H9 (cell line): ENCODE results near the gene PCDHA11. TPM values are rescaled to one million over a fixed set of nuclear protein-coding genes. Genes with fewer than 3 reads are reported as not detected.
"Not testable (repeated sequence)": the region's sequence is repeated elsewhere in the genome, so short reads cannot be mapped to it uniquely, and the experiment has no call there.

Experiments used
- DNase-seq: peaks from one replicate; pipeline ENCODE4 v3.0.0-alpha.2; 2017
- H2AFZ ChIP-seq: one replicate; pipeline ENCODE4 v1.6.1; 2013; ENCODE audit warnings: mild to moderate bottlenecking, low read length, control low read depth, moderate library complexity
- H2AK5ac ChIP-seq: 2 replicates; pipeline ENCODE4 v1.6.1; 2013; ENCODE audit warnings: low read length, control low read depth, mixed read lengths; ENCODE audit not compliant: insufficient read length
- H2BK120ac ChIP-seq: one replicate; pipeline ENCODE4 v1.6.1; 2013; ENCODE audit warnings: low read depth, mild to moderate bottlenecking, low read length, control low read depth, inconsistent platforms; ENCODE audit not compliant: poor library complexity, severe bottlenecking
- H2BK12ac ChIP-seq: 2 replicates; pipeline ENCODE4 v1.6.1; 2013; ENCODE audit warnings: low read length, control low read depth, mixed read lengths, low read depth; ENCODE audit not compliant: insufficient read length
- H2BK15ac ChIP-seq: 2 replicates; pipeline ENCODE4 v1.6.1; 2013; ENCODE audit warnings: low read depth, low read length, control low read depth
- H2BK20ac ChIP-seq: one replicate; pipeline ENCODE4 v1.6.1; 2013; ENCODE audit warnings: low read depth, mild to moderate bottlenecking, low read length, control low read depth, inconsistent platforms; ENCODE audit not compliant: poor library complexity, severe bottlenecking
- H2BK5ac ChIP-seq: 2 replicates; pipeline ENCODE4 v1.6.1; 2013; ENCODE audit warnings: low read length, control low read depth, mixed read lengths; ENCODE audit not compliant: insufficient read length
- H3K14ac ChIP-seq: 2 replicates; pipeline ENCODE4 v1.6.1; 2013; ENCODE audit warnings: low read length, control low read depth; ENCODE audit not compliant: insufficient read depth
- H3K18ac ChIP-seq: 2 replicates; pipeline ENCODE4 v1.6.1; 2013; ENCODE audit warnings: low read depth, mild to moderate bottlenecking, mixed read lengths, low read length, control low read depth; ENCODE audit not compliant: insufficient read length
- H3K23ac ChIP-seq: 2 replicates; pipeline ENCODE4 v1.6.1; 2013; ENCODE audit warnings: low read length, control low read depth, mixed read lengths, low read depth; ENCODE audit not compliant: insufficient read length
- H3K23me2 ChIP-seq: 2 replicates; pipeline ENCODE4 v1.6.1; 2013; ENCODE audit warnings: low read depth, mild to moderate bottlenecking, mixed read lengths, low read length, control low read depth; ENCODE audit not compliant: insufficient read length, poor library complexity, severe bottlenecking
- H3K27ac ChIP-seq: 2 replicates; pipeline ENCODE4 v1.5.1; 2013; ENCODE audit warnings: low read length, control low read depth, mixed read lengths, low read depth; ENCODE audit not compliant: insufficient read length
- H3K27me3 ChIP-seq: 2 replicates; pipeline ENCODE4 v1.6.1; 2013; ENCODE audit warnings: low read length, control low read depth, inconsistent platforms; ENCODE audit not compliant: insufficient read depth
- H3K4ac ChIP-seq: 2 replicates; pipeline ENCODE4 v1.6.1; 2013; ENCODE audit warnings: low read depth, mild to moderate bottlenecking, control low read depth, inconsistent platforms, low read length, moderate library complexity
- H3K4me1 ChIP-seq: 2 replicates; pipeline ENCODE4 v1.6.1; 2013; ENCODE audit warnings: low read length, control low read depth, inconsistent platforms; ENCODE audit not compliant: insufficient read depth
- H3K4me2 ChIP-seq: 2 replicates; pipeline ENCODE4 v1.6.1; 2013; ENCODE audit warnings: low read length, control low read depth, mixed read lengths; ENCODE audit not compliant: insufficient read length, insufficient read depth
- H3K56ac ChIP-seq: 2 replicates; pipeline ENCODE4 v1.6.1; 2013; ENCODE audit warnings: low read depth, mild to moderate bottlenecking, mixed read lengths, low read length, control low read depth; ENCODE audit not compliant: insufficient read length
- H3K79me1 ChIP-seq: 2 replicates; pipeline ENCODE4 v1.6.1; 2013; ENCODE audit warnings: low read depth, mild to moderate bottlenecking, moderate library complexity, low read length, control low read depth, inconsistent platforms; ENCODE audit not compliant: insufficient read depth, poor library complexity, severe bottlenecking
- H3K79me2 ChIP-seq: 2 replicates; pipeline ENCODE4 v1.6.1; 2013; ENCODE audit warnings: low read length, control low read depth, inconsistent platforms; ENCODE audit not compliant: insufficient read depth
- H3K9ac ChIP-seq: 2 replicates; pipeline ENCODE4 v1.6.1; 2013; ENCODE audit warnings: low read length, control low read depth, mixed read lengths; ENCODE audit not compliant: insufficient read length; ENCODE audit errors: extremely low read depth
- H3K9me3 ChIP-seq: one replicate; pipeline ENCODE4 v1.6.1; 2013; ENCODE audit warnings: low read depth, low read length, inconsistent platforms; ENCODE audit not compliant: control insufficient read depth
- H3T11ph ChIP-seq: one replicate; pipeline ENCODE4 v1.6.1; 2013; ENCODE audit warnings: mild to moderate bottlenecking, low read length, control low read depth, inconsistent platforms
- H4K20me1 ChIP-seq: one replicate; pipeline ENCODE4 v1.6.1; 2013; ENCODE audit not compliant: control insufficient read depth, insufficient read length, insufficient read depth
- H4K5ac ChIP-seq: 2 replicates; pipeline ENCODE4 v1.6.1; 2013; ENCODE audit warnings: low read depth, mild to moderate bottlenecking, mixed read lengths, low read length, control low read depth; ENCODE audit not compliant: insufficient read length
- H4K8ac ChIP-seq: replicated peaks from 2 replicates; pipeline ENCODE4 v1.6.1; 2013; ENCODE audit warnings: low read length, control low read depth, mixed read lengths, low read depth; ENCODE audit not compliant: insufficient read length
- H4K91ac ChIP-seq: 2 replicates; pipeline ENCODE4 v1.6.1; 2013; ENCODE audit warnings: low read depth, mild to moderate bottlenecking, moderate library complexity, mixed read lengths, low read length, control low read depth; ENCODE audit not compliant: insufficient read length
- H3K27ac Mint-ChIP-seq, 3 experiments: 2 replicates in 2 of 3; 3 replicates in 1 of 3; pipeline ENCODE4 v1.8.0; 2020 to 2021; ENCODE audit warnings: mixed read lengths in 3 of 3, mild to moderate bottlenecking in 1 of 3, moderate library complexity in 1 of 3
- H3K27me3 Mint-ChIP-seq: 2 replicates; pipeline ENCODE4 v1.8.0; 2021; ENCODE audit warnings: low read depth, mild to moderate bottlenecking, moderate library complexity, mixed read lengths
- H3K36me3 Mint-ChIP-seq, 3 experiments: 2 replicates in 2 of 3; 3 replicates in 1 of 3; pipeline ENCODE4 v1.8.0; 2020 to 2021; ENCODE audit warnings: low read depth in 3 of 3, mixed read lengths in 3 of 3; ENCODE audit not compliant: insufficient read depth in 1 of 3
- H3K4me1 Mint-ChIP-seq, 2 experiments: 2 replicates each; pipeline ENCODE4 v1.8.0; 2020; ENCODE audit warnings: mixed read lengths in 2 of 2
- H3K4me3 Mint-ChIP-seq, 2 experiments: 2 replicates in 1 of 2; 3 replicates in 1 of 2; pipeline ENCODE4 v1.8.0; 2020 to 2021; ENCODE audit warnings: mild to moderate bottlenecking in 2 of 2, mixed read lengths in 2 of 2, moderate library complexity in 1 of 2
- H3K9me3 Mint-ChIP-seq, 2 experiments: 2 replicates in 1 of 2; 3 replicates in 1 of 2; pipeline ENCODE4 v1.8.0; 2020; ENCODE audit warnings: mild to moderate bottlenecking in 2 of 2, mixed read lengths in 2 of 2, moderate library complexity in 1 of 2
- WGBS: extraction: QIAGEN DNeasy Blood & Tissue Kit; methylation state at CpG from one replicate; pipeline ENCODE4 v1.1.7; 2013; ENCODE audit warnings: missing lambda C conversion rate, low lambda C conversion rate, mixed read lengths; ENCODE audit not compliant: insufficient read length; ENCODE audit errors: extremely low coverage; 5-methylcytosine and 5-hydroxymethylcytosine counted together
- total RNA-seq: library from RNA; stranded (reverse); gene quantifications from 2 replicates; pipeline ENCODE4 v1.2.1, GENCODE V29; 2021
- TF ChIP-seq, protein P1 (sequence below): fragments of 200-600 bp; sonication (generic); conservative IDR thresholded peaks from 3 replicates; pipeline ENCODE4 v1.8.0; 2021; ENCODE audit warnings: antibody characterized with exemption, mild to moderate bottlenecking

The PCDHA11 gene
- total RNA-seq, 1 experiment from 2014 or later = 6.3 TPM

- Histone ChIP-seq H3T11ph (no peak overlapping the region), H3K79me1 (no peaks in the 10 kb centered on the region), H3K14ac (peak overlapping the region; percentile 76; the same call in 1 of the 2 replicates), H3K23me2 (peaks cover 3% of the 10 kb centered on the region), H2BK120ac (no peak overlapping the region), H3K79me2 (no peaks in the 10 kb centered on the region), H4K5ac (no peak overlapping the region), H3K27ac (no peak overlapping the region), H4K20me1 (no peaks in the 10 kb centered on the region), H3K27me3 (no peaks in the 10 kb centered on the region), H3K56ac (no peak overlapping the region), H2AFZ (no peak overlapping the region), H3K4ac (no peak overlapping the region), H4K91ac (no peak overlapping the region), H4K8ac (no peak overlapping the region), H2BK5ac (no peak overlapping the region), H2AK5ac (no peak overlapping the region), H3K9ac (no peak overlapping the region), H2BK12ac (no peak overlapping the region), H2BK15ac (no peak overlapping the region), H3K23ac (no peak overlapping the region), H2BK20ac (no peak overlapping the region), H3K4me2 (no peak overlapping the region), H3K4me1 (no peaks in the 10 kb centered on the region), H3K18ac (no peak overlapping the region), H3K9me3 (no peaks in the 10 kb centered on the region)
- no CpG with 5 or more reads among the region's 18 CpGs for WGBS
- Mint-ChIP-seq H3K4me1 (peaks cover 0 to 11% of the 10 kb centered on the region in 2 experiments; a peak in 2 of 4 replicates), H3K27me3 (no peaks in the 10 kb centered on the region), H3K27ac (peak overlapping the region in 1 of 3 experiments; percentile 97; a peak in 3 of 7 replicates), H3K36me3 (peaks cover 15 to 33% (median 19%) of the 10 kb centered on the region in 3 experiments), H3K9me3 (peaks cover 20 to 22% of the 10 kb centered on the region in 2 experiments), H3K4me3 (peak overlapping the region; percentile 76 to 88)
- TF ChIP-seq, protein P1, sequence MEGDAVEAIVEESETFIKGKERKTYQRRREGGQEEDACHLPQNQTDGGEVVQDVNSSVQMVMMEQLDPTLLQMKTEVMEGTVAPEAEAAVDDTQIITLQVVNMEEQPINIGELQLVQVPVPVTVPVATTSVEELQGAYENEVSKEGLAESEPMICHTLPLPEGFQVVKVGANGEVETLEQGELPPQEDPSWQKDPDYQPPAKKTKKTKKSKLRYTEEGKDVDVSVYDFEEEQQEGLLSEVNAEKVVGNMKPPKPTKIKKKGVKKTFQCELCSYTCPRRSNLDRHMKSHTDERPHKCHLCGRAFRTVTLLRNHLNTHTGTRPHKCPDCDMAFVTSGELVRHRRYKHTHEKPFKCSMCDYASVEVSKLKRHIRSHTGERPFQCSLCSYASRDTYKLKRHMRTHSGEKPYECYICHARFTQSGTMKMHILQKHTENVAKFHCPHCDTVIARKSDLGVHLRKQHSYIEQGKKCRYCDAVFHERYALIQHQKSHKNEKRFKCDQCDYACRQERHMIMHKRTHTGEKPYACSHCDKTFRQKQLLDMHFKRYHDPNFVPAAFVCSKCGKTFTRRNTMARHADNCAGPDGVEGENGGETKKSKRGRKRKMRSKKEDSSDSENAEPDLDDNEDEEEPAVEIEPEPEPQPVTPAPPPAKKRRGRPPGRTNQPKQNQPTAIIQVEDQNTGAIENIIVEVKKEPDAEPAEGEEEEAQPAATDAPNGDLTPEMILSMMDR = peak; percentile 44; the same call in 2 of the 3 replicates
- DNase-seq = no peak
These were observed 40.4 kb upstream of the PCDHA11 start for GRCh38 chr5:140828362-140828737.

- H3K9me3 Mint-ChIP-seq = peaks cover 22 to 29% of the 10 kb centered on the region in 2 experiments
- H3K79me1 ChIP-seq, H2AFZ ChIP-seq, H4K8ac ChIP-seq, H3K4me2 ChIP-seq, H3K18ac ChIP-seq, H4K20me1 ChIP-seq, H3T11ph ChIP-seq, H2BK20ac ChIP-seq, H3K4ac ChIP-seq, H3K9me3 ChIP-seq, H3K14ac ChIP-seq, H3K23ac ChIP-seq, H3K27ac ChIP-seq, H3K27ac Mint-ChIP-seq, H4K91ac ChIP-seq, H3K4me1 ChIP-seq, H3K27me3 ChIP-seq, DNase-seq, H2BK120ac ChIP-seq, H3K27me3 Mint-ChIP-seq, H2BK5ac ChIP-seq, H3K23me2 ChIP-seq, H3K79me2 ChIP-seq, H3K4me3 Mint-ChIP-seq, H4K5ac ChIP-seq, H3K56ac ChIP-seq, H2BK12ac ChIP-seq, H3K9ac ChIP-seq, H2BK15ac ChIP-seq, H2AK5ac ChIP-seq: not testable (repeated sequence)
- peaks cover 18 to 39% (median 23%) of the 10 kb centered on the region in 3 experiments for H3K36me3 Mint-ChIP-seq
- peaks cover 0 to 11% of the 10 kb centered on the region in 2 experiments; a peak in 2 of 4 replicates for H3K4me1 Mint-ChIP-seq
- WGBS = no CpG with 5 or more reads among the region's 106 CpGs
These were observed 39.0 kb upstream of the PCDHA11 start for GRCh38 chr5:140829511-140830501.
